NB4 (cell line): ENCODE results near the gene CHST1.

Source experiments
- MAX ChIP-seq: IDR thresholded peaks from 2 replicates; pipeline ENCODE4 v1.6.1; 2011; ENCODE audit warnings: low read depth, low read length
- TF ChIP-seq, protein P1 (sequence below): IDR thresholded peaks from one replicate; pipeline ENCODE4 v1.5.1; 2012; ENCODE audit warnings: low read depth, low read length

DNA sequence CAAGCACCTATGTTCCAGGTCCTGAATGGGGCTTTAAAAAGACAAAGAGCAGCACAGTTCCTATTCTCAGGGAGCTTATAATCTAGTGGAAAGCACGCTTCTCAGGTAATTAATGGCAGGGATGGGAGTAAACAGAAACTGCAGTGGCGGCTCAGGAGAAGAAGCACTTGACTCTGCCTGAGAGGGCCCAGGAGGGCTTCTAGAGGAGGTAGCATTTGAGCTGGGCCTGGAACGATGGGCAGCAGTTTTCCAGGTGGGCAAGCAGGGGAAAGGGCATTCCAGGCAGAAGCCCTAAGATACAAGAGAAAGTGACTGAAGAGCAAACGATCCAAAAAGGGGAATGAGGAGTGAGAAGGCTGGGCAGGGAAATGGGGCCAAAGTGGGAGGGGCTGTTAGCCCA is 37.1 kb upstream of the CHST1 start:
- TF ChIP-seq MAX: no peak
- TF ChIP-seq, protein P1, sequence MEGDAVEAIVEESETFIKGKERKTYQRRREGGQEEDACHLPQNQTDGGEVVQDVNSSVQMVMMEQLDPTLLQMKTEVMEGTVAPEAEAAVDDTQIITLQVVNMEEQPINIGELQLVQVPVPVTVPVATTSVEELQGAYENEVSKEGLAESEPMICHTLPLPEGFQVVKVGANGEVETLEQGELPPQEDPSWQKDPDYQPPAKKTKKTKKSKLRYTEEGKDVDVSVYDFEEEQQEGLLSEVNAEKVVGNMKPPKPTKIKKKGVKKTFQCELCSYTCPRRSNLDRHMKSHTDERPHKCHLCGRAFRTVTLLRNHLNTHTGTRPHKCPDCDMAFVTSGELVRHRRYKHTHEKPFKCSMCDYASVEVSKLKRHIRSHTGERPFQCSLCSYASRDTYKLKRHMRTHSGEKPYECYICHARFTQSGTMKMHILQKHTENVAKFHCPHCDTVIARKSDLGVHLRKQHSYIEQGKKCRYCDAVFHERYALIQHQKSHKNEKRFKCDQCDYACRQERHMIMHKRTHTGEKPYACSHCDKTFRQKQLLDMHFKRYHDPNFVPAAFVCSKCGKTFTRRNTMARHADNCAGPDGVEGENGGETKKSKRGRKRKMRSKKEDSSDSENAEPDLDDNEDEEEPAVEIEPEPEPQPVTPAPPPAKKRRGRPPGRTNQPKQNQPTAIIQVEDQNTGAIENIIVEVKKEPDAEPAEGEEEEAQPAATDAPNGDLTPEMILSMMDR: no peak
